Gastrocnemius medialis (tissue), 4 donors: ENCODE measurements around the gene SYT7.

Experiments used
- CTCF ChIP-seq, 5 experiments: fragments of 450-650 bp in 3 of 5; fragments of 200-600 bp in 2 of 5; sonication (generic) in 2 of 5; IDR thresholded peaks in 4 of 5; conservative IDR thresholded peaks in 1 of 5; 1 replicate in 4 of 5; 2 replicates in 1 of 5; pipeline ENCODE4 v1.5.1; 2016 to 2019; ENCODE audit warnings: antibody characterized with exemption in 5 of 5, mild to moderate bottlenecking in 3 of 5, moderate library complexity in 3 of 5
- POLR2A ChIP-seq, 2 donors: fragments of 450-650 bp; IDR thresholded peaks; one replicate each; pipeline ENCODE4 v1.6.1; 2017; ENCODE audit warnings: antibody characterized with exemption in 2 of 2, mild to moderate bottlenecking in 2 of 2, moderate library complexity in 2 of 2

- no peak for TF ChIP-seq CTCF (IDR thresholded peaks at IDR 0.05 in 4 of 5, conservative IDR thresholded peaks at IDR 0.05 in 1 of 5)
- no peak for TF ChIP-seq POLR2A (IDR thresholded peaks at IDR 0.05)
Measured at GRCh38 chr11:61503135-61503770, 77.6 kb downstream of the SYT7 start.
